Stimulated activated CD4-positive, alpha-beta T cell treated with anti-CD3 and anti-CD28 coated beads, Interleukin-12 subunit alpha, Interleukin-12 subunit beta, amount 100 ng/mL, for 48 hours (primary cell): Measurements from ENCODE around the gene KDSR.

Source experiments
- DNase-seq, 3 donors: peaks; one replicate each; pipeline ENCODE4 v3.0.0-alpha.2; 2020; ENCODE audit warnings: low read depth in 2 of 3, low spot score in 1 of 3

Gene KDSR

GRCh38 chr18:63322206-63322605 lies 44.8 kb downstream of the KDSR start:
- no peak for DNase-seq

GRCh38 chr18:63321291-63321690 lies 45.7 kb downstream of the KDSR start:
- DNase-seq = no peak

GRCh38 chr18:63320975-63321265 lies 46.1 kb downstream of the KDSR start:
- no peak for DNase-seq

GRCh38 chr18:63320123-63320974 lies 46.7 kb downstream of the KDSR start:
- peak; percentile 68 to 77 (median 70) for DNase-seq

GRCh38 chr18:63319383-63320122 lies 47.5 kb downstream of the KDSR start, which contains the start of gene BCL2:
Gene BCL2, minus strand, starts transcription at chr18:63319769.
- DNase-seq = no peak

GRCh38 chr18:63318889-63319382 lies 48.1 kb downstream of the KDSR start:
- DNase-seq = no peak

- peak; percentile 80 to 81 (median 80) for DNase-seq
Measured at GRCh38 chr18:63317982-63318888, 48.8 kb downstream of the KDSR start.

GRCh38 chr18:63317556-63317946 lies 49.5 kb downstream of the KDSR start:
- DNase-seq = no peak

- no peak for DNase-seq
Measured at GRCh38 chr18:63316612-63317555, 50.1 kb downstream of the KDSR start.

GRCh38 chr18:63315876-63316275 lies 51.1 kb downstream of the KDSR start:
- DNase-seq = no peak

- DNase-seq = no peak
Measured at GRCh38 chr18:63315131-63315662, 51.8 kb downstream of the KDSR start.

- DNase-seq = no peak
Measured at GRCh38 chr18:63314062-63314790, 52.8 kb downstream of the KDSR start.

- DNase-seq = no peak
Measured at GRCh38 chr18:63313396-63313917, 53.5 kb downstream of the KDSR start.

- DNase-seq = no peak
Measured at GRCh38 chr18:63312737-63313395, 54.1 kb downstream of the KDSR start.

GRCh38 chr18:63312019-63312409 lies 55.0 kb downstream of the KDSR start:
- no peak for DNase-seq

GRCh38 chr18:63311118-63312018 lies 55.6 kb downstream of the KDSR start:
- no peak for DNase-seq

- DNase-seq = no peak
Measured at GRCh38 chr18:63309422-63309821, 57.6 kb downstream of the KDSR start.
